GM18517 (cell line): ENCODE results near the gene CACNA2D4.

Source experiments
- ATAC-seq: cut with Tn5 transposase; IDR thresholded peaks from one replicate; pipeline ENCODE4 v1.9.1; 2021; ENCODE audit warnings: mild to moderate bottlenecking, moderate library complexity; ENCODE audit not compliant: unreplicated experiment

Gene CACNA2D4

GRCh38 chr12:1793426-1794210 is 124.8 kb downstream of the CACNA2D4 start:
- ATAC-seq: no peak

DNA sequence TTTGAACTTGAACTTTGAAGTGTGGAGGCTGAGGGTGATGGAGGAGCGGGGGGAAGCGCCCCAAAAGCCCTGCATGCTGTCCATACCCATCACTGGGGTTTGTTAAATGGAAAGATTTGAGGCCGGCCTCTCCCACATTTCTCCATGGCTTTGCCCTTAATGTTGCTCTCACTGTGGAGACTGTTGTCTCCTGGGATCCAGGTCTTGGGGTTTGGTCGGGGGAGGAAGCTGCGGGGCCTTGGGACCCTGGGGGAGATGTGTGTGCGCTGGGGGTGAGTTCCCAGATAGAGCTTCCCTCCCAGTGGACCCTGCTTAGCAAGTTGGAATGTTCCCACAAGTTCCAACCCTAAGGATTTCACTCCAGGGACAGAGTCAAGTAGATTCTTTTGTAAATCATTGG is 126.0 kb downstream of the CACNA2D4 start:
- ATAC-seq: no peak

DNA sequence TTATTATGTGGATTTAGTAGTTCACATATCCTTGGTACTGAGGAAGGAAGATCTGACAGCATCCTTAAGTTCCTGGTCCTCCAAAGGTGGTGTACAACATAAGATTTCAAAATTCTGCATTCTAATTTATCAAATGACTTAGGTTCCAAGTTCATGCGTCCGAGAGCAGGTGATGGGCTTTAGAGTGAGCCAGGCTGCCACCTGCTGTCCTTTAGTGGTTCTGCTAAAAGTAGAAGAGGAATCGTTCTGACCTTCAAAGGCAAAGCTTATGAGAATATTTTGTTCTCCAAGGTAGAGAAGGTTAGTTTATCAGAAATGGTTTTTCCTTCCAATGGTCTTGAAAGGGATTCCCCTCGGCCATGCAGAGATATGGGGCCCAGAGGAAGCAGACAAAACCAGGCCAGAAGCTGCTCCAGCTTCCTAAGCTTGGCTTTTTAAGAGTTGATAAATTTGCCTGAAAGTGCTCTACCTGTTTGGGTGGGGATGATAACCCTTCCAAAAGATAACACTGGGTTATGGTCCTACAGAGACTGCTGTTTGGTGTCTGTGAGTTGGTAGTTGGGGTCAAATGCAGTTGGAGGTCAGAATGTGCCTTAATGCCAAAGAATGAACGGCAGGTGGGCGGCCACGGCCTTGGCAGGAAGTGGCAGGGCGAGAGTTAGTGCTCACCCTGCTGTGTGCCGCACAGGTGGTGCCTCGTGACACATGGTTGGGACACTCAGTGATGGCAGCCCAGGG is 127.2 kb downstream of the CACNA2D4 start:
- ATAC-seq: no peak

- no peak for ATAC-seq
Observed at GRCh38 chr12:1790444-1790843, 128.0 kb downstream of the CACNA2D4 start.

- no peak for ATAC-seq
Observed at GRCh38 chr12:1787714-1788113, 130.7 kb downstream of the CACNA2D4 start.

GRCh38 chr12:1782215-1782614 is 136.2 kb downstream of the CACNA2D4 start:
- no peak for ATAC-seq

GRCh38 chr12:1781772-1782171 is 136.7 kb downstream of the CACNA2D4 start:
- ATAC-seq: no peak

GRCh38 chr12:1779783-1780182 is 138.7 kb downstream of the CACNA2D4 start:
- ATAC-seq: no peak

GRCh38 chr12:1778911-1779310 is 139.5 kb downstream of the CACNA2D4 start:
- no peak for ATAC-seq

GRCh38 chr12:1777798-1778197 is 140.7 kb downstream of the CACNA2D4 start:
- no peak for ATAC-seq

- no peak for ATAC-seq
Observed at GRCh38 chr12:1776170-1776921, 142.1 kb downstream of the CACNA2D4 start.

DNA sequence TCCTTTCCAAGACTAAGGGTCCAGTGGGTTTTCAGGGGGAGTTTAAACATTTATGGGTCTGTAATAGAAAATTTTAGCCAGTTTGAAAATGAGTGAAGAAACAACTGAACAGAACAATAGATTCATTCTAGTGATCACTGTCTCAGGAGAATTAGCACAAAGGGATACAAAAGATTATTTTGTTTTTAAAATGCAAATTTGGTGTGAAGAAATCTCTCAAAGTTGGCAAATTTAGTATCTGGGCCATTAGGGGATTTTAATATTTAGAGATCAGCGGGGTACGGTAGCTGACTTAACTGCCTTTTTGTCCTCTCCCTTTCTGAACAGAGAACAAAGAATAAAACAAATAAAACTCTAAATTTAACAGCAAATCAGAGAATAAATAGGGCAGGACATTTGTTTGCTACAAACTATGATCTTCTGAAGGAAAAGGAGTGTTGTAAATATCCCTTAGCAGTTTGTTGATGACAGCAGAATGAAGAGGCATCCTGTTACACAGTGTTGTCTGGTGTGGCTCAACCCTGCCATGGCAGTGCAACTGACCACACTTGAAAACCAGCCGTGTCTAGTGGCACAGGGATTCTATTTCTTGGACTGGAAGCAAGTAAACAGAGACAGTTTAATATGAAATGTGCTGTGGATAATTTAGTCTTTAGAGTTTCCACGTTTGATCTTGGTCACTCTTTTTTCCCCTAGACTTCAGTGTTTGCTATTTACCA is 144.4 kb downstream of the CACNA2D4 start:
- ATAC-seq: no peak

- no peak for ATAC-seq
Observed at GRCh38 chr12:1769809-1770494, 148.5 kb downstream of the CACNA2D4 start.

- ATAC-seq: no peak
Observed at GRCh38 chr12:1768615-1769014, 149.8 kb downstream of the CACNA2D4 start.

GRCh38 chr12:1767407-1768090 is 150.9 kb downstream of the CACNA2D4 start:
- ATAC-seq: no peak

DNA sequence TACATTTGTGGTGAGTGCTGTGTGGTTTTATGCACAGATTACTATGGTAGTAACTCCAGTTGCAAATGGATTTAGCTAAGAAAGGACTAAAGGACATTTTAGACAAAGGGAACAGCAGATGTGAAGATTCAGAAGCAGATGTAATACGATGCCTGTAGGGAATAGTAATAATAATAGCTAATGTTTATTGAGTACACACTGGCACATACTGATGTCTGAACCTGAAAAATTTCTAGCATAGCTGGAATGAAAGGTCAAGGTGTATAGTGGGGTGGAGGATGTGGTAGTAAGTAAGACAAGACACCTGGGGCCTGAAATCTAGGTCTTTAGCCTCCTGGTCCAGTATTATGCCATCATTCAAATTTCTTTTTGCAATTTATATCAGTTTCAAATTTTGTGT is 152.3 kb downstream of the CACNA2D4 start:
- ATAC-seq: no peak

- no peak for ATAC-seq
Observed at GRCh38 chr12:1763153-1763552, 155.3 kb downstream of the CACNA2D4 start.

GRCh38 chr12:1761857-1762256 is 156.6 kb downstream of the CACNA2D4 start:
- no peak for ATAC-seq

DNA sequence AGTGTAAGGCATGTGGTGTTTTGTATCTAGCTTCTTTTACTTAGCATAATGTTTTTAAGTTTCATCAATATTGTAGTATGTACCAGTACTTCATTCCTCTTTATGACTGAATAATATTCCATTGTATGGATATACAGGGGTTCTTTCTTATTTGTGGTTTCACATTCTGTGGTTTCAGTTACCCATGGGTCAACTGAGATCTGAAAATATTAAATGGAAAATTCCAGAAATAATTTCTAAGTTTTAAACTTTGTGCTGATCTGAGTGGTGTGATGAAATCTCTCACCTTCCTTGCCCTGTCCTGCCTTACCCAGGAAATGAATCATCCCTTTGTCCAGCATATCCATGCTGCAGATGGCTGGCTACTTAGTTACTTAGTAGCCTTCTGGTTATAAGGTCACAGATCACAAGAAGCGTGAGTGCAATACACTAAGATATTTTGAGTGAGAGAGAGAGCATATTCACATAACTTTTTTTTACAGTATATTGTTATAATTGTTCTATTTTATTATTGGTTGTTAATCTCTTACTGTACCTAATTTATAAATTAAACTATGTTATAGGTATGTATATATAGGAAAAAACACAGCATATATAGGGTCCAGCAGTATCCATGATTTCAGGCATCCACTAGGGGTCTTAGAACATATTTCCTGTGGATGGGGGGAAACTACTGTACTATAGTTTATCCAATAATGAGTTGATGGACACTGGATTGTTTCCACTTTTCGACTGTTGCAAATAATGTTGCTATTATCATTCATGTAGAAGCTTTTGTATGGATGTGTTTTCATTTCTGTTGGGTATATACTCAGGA is 157.7 kb downstream of the CACNA2D4 start:
- ATAC-seq: no peak
